Measurements from ENCODE around the gene ZNF140.

The ZNF140 gene

GRCh38 chr12:133080368-133081158 lies at the start of gene ZNF140:
TSS of gene ZNF140 (plus strand) at chr12:133080923. CDS start at chr12:133081321, 398 bp downstream.
- DNase-seq, result peak; percentile 98

- peak; percentile 98 for DNase-seq
Observed at GRCh38 chr12:133037207-133038005, 43.3 kb upstream of the ZNF140 start, which contains the start of gene ZNF84. TSS of gene ZNF84 (plus strand) at chr12:133037509. CDS start at chr12:133041468, 3,959 bp downstream.

GRCh38 chr12:133038118-133038709 lies 42.5 kb upstream of the ZNF140 start:
- no peak for DNase-seq

- DNase-seq, result no peak
Observed at GRCh38 chr12:133046698-133047097, 34.0 kb upstream of the ZNF140 start.

- no peak for DNase-seq
Observed at GRCh38 chr12:133057446-133057845, 23.3 kb upstream of the ZNF140 start.

- DNase-seq, result peak; percentile 1
Observed at GRCh38 chr12:133058203-133059113, 22.3 kb upstream of the ZNF140 start.

GRCh38 chr12:133061954-133062353 lies 18.8 kb upstream of the ZNF140 start:
- DNase-seq, result no peak

GRCh38 chr12:133063556-133063955 lies 17.2 kb upstream of the ZNF140 start:
- no peak for DNase-seq

GRCh38 chr12:133073836-133074235 lies 6.9 kb upstream of the ZNF140 start:
- DNase-seq, result no peak

GRCh38 chr12:133080026-133080367 lies 726 bp upstream of the ZNF140 start:
- peak; percentile 99 for DNase-seq

- DNase-seq, result no peak
Observed at GRCh38 chr12:133081159-133081780, 547 bp downstream of the ZNF140 start.

GRCh38 chr12:133083345-133083744 lies 2.6 kb downstream of the ZNF140 start:
- DNase-seq, result no peak

- DNase-seq, result no peak
Observed at GRCh38 chr12:133105620-133106019, 24.9 kb downstream of the ZNF140 start.

- DNase-seq, result no peak
Observed at GRCh38 chr12:133106253-133106652, 25.5 kb downstream of the ZNF140 start.

GRCh38 chr12:133107121-133107520 lies 26.4 kb downstream of the ZNF140 start:
- no peak for DNase-seq

- DNase-seq, result no peak
Observed at GRCh38 chr12:133108150-133108549, 27.4 kb downstream of the ZNF140 start.

- no peak for DNase-seq
Observed at GRCh38 chr12:133120385-133121191, 39.9 kb downstream of the ZNF140 start.

- no peak for DNase-seq
Observed at GRCh38 chr12:133124674-133125073, 44.0 kb downstream of the ZNF140 start.

- peak; percentile 55 for DNase-seq
Observed at GRCh38 chr12:133129368-133130037, 48.8 kb downstream of the ZNF140 start.

GRCh38 chr12:133130038-133130807 lies 49.5 kb downstream of the ZNF140 start, which contains the start of the genes ZNF10 and ZNF891:
TSS of gene ZNF10 (plus strand) at chr12:133130627. CDS start at chr12:133144493, 13,866 bp downstream.
TSS of gene ZNF891 (minus strand) at chr12:133130274. CDS start at chr12:133121918, 8,356 bp downstream.
- peak; percentile 96 for DNase-seq

Data from NCI-H774 (cell line).